GM23338 (cell line): ENCODE data around the gene RSPH3. TPM values are rescaled to one million over a fixed set of nuclear protein-coding genes. Genes with fewer than 3 reads are reported as not detected.

Source experiments
- ATAC-seq: fragments of 200-7000 bp; cut with Tn5 transposase; 3 replicates; pipeline ENCODE4 v1.9.1; 2020
- DNase-seq: peaks from one replicate; pipeline ENCODE4 v3.0.0-alpha.2; 2015; ENCODE audit warnings: low spot score
- H2AFZ ChIP-seq: fragments of 200-600 bp; sonication (generic); 2 replicates; pipeline ENCODE4 v1.8.0; 2016; ENCODE audit warnings: antibody characterized with exemption, mild to moderate bottlenecking, moderate library complexity
- H3F3A ChIP-seq: fragments of 200-600 bp; sonication (generic); replicated peaks from 2 replicates; pipeline ENCODE4 v1.8.0; 2017; ENCODE audit warnings: antibody characterized with exemption, mixed run types, low read depth
- H3K27ac ChIP-seq: fragments of 200-600 bp; sonication (generic); 2 replicates; pipeline ENCODE4 v1.6.1; 2016; ENCODE audit warnings: low read depth
- H3K27me3 ChIP-seq: fragments of 200-600 bp; sonication (generic); 2 replicates; pipeline ENCODE4 v1.8.0; 2016; ENCODE audit warnings: mild to moderate bottlenecking, mixed run types, moderate library complexity; ENCODE audit not compliant: insufficient read depth
- H3K36me3 ChIP-seq: fragments of 200-600 bp; sonication (generic); 2 replicates; pipeline ENCODE4 v1.8.0; 2016; ENCODE audit warnings: mild to moderate bottlenecking; ENCODE audit not compliant: insufficient read depth
- H3K4me1 ChIP-seq: fragments of 200-600 bp; sonication (generic); 2 replicates; pipeline ENCODE4 v1.8.0; 2016; ENCODE audit warnings: mild to moderate bottlenecking, moderate library complexity; ENCODE audit not compliant: insufficient read depth
- H3K4me2 ChIP-seq: fragments of 200-600 bp; sonication (generic); 2 replicates; pipeline ENCODE4 v1.7.1; 2017; ENCODE audit warnings: mixed run types
- H3K4me3 ChIP-seq: fragments of 200-600 bp; sonication (generic); 2 replicates; pipeline ENCODE4 v1.6.1; 2016; ENCODE audit warnings: mixed run types
- H3K79me2 ChIP-seq: fragments of 200-600 bp; sonication (generic); replicated peaks from 2 replicates; pipeline ENCODE4 v1.8.0; 2017; ENCODE audit warnings: mild to moderate bottlenecking; ENCODE audit not compliant: insufficient read depth
- H3K9me2 ChIP-seq: fragments of 200-600 bp; sonication (generic); 2 replicates; pipeline ENCODE4 v1.8.0; 2017; ENCODE audit not compliant: insufficient read depth
- H4K20me1 ChIP-seq: fragments of 200-600 bp; sonication (generic); replicated peaks from 2 replicates; pipeline ENCODE4 v1.8.0; 2017; ENCODE audit warnings: mild to moderate bottlenecking; ENCODE audit not compliant: insufficient read depth
- H3K27ac Mint-ChIP-seq: 2 replicates; pipeline ENCODE4 v1.8.0; 2020; ENCODE audit warnings: inconsistent platforms, mild to moderate bottlenecking, moderate library complexity, mixed read lengths
- H3K27me3 Mint-ChIP-seq: 3 replicates; pipeline ENCODE4 v1.8.0; 2022; ENCODE audit warnings: low read depth, mild to moderate bottlenecking, moderate library complexity, mixed read lengths, inconsistent platforms; ENCODE audit not compliant: insufficient read depth, poor library complexity
- H3K36me3 Mint-ChIP-seq: 3 replicates; pipeline ENCODE4 v1.8.0; 2021; ENCODE audit warnings: low read depth, mild to moderate bottlenecking, inconsistent platforms, moderate library complexity, mixed read lengths
- H3K4me1 Mint-ChIP-seq: 3 replicates; pipeline ENCODE4 v1.8.0; 2020; ENCODE audit warnings: mild to moderate bottlenecking, inconsistent platforms, mixed read lengths
- H3K4me3 Mint-ChIP-seq: 3 replicates; pipeline ENCODE4 v1.8.0; 2021; ENCODE audit warnings: moderate library complexity, mild to moderate bottlenecking, inconsistent platforms, mixed read lengths
- H3K9me3 Mint-ChIP-seq: 3 replicates; pipeline ENCODE4 v1.8.0; 2020; ENCODE audit warnings: moderate library complexity, mild to moderate bottlenecking, inconsistent platforms, mixed read lengths
- CREB1 ChIP-seq: fragments of 250-450 bp; sonication (Bioruptor Pico); IDR thresholded peaks from 2 replicates; pipeline ENCODE4 v1.5.0; 2020; ENCODE audit warnings: low read depth, mild to moderate bottlenecking, moderate library complexity
- CTCF ChIP-seq, 2 experiments: fragments of 200-600 bp in 1 of 2; sonication (generic) in 1 of 2; conservative IDR thresholded peaks; 2 replicates each; pipeline versions ENCODE4 v1.5.1 to v1.6.1; 2016 to 2017; ENCODE audit warnings: antibody characterized with exemption in 2 of 2, low read depth in 2 of 2, mild to moderate bottlenecking in 2 of 2, moderate library complexity in 1 of 2
- EZH2 ChIP-seq: fragments of 200-600 bp; sonication (generic); IDR thresholded peaks from one replicate; pipeline ENCODE4 v1.8.0; 2017; ENCODE audit warnings: antibody characterized with exemption, mild to moderate bottlenecking, low read depth; ENCODE audit not compliant: unreplicated experiment
- EZH2phosphoT487 ChIP-seq: fragments of 200-600 bp; sonication (generic); IDR thresholded peaks from one replicate; pipeline ENCODE4 v1.8.1; 2018; ENCODE audit warnings: antibody characterized with exemption; ENCODE audit not compliant: unreplicated experiment
- JUNB ChIP-seq: IDR thresholded peaks from one replicate; pipeline ENCODE4 v1.6.1; 2016; ENCODE audit warnings: antibody characterized with exemption; ENCODE audit not compliant: unreplicated experiment
- NANOG ChIP-seq: IDR thresholded peaks from 2 replicates; pipeline ENCODE4 v1.6.1; 2016; ENCODE audit warnings: antibody characterized with exemption, borderline replicate concordance
- REST ChIP-seq: IDR thresholded peaks from one replicate; pipeline ENCODE4 v1.6.1; 2018; ENCODE audit warnings: antibody characterized with exemption; ENCODE audit not compliant: unreplicated experiment
- STAT1 ChIP-seq: IDR thresholded peaks from one replicate; pipeline ENCODE4 v1.6.1; 2016; ENCODE audit warnings: antibody characterized with exemption; ENCODE audit not compliant: unreplicated experiment
- ZNF331 ChIP-seq: fragments of 250-450 bp; sonication (Bioruptor Pico); IDR thresholded peaks from 2 replicates; pipeline ENCODE4 v1.5.0; 2020; ENCODE audit warnings: low read depth, mild to moderate bottlenecking, moderate library complexity
- polyA plus RNA-seq: library from polyadenylated mRNA; unstranded; fragments of >200 nt; fragmentation: Nextera tagmentation; extraction: Ambion mirVana; gene quantifications from 2 replicates; pipeline ENCODE4 v1.2.1, GENCODE V29; 2016
- total RNA-seq: library from RNA; depleted of rRNA; stranded (reverse); fragments of >200 nt; shearing (Covaris generic); gene quantifications from 2 replicates; pipeline ENCODE4 v1.2.3, GENCODE V29; 2014
- TF ChIP-seq, protein P1 (sequence below): fragments of 250-450 bp; sonication (Bioruptor Pico); IDR thresholded peaks from 2 replicates; pipeline ENCODE4 v1.5.0; 2020; ENCODE audit warnings: mild to moderate bottlenecking, moderate library complexity
- TF ChIP-seq, protein P2 (sequence below): IDR thresholded peaks from 2 replicates; pipeline ENCODE4 v1.6.1; 2016; ENCODE audit warnings: antibody characterized with exemption

The RSPH3 gene
- total and polyA plus RNA-seq, 2 experiments from 2014 or later, result 1.7 to 3.9 TPM

GRCh38 chr6:159017757-159018559, 18.0 kb upstream of the RSPH3 start:
- H3K27me3 Mint-ChIP-seq, result no peaks in the 10 kb centered on the region
- H3K79me2 ChIP-seq, result no peaks in the 10 kb centered on the region
- no peak overlapping the region for H3K27ac Mint-ChIP-seq
- no peaks in the 10 kb centered on the region for H3K4me1 Mint-ChIP-seq
- H3K36me3 ChIP-seq, result no peaks in the 10 kb centered on the region
- H3K4me3 ChIP-seq, result no peak overlapping the region
- H3K4me3 Mint-ChIP-seq, result no peak overlapping the region
- no peaks in the 10 kb centered on the region for H3K27me3 ChIP-seq
- no peaks in the 10 kb centered on the region for H3K9me2 ChIP-seq
- H3K9me3 Mint-ChIP-seq, result no peaks in the 10 kb centered on the region
- no peaks in the 10 kb centered on the region for H4K20me1 ChIP-seq
- H3K27ac ChIP-seq, result no peak overlapping the region
- no peak overlapping the region for H2AFZ ChIP-seq
- no peaks in the 10 kb centered on the region for H3F3A ChIP-seq
- H3K4me1 ChIP-seq, result no peaks in the 10 kb centered on the region
- ATAC-seq, result no peak
- DNase-seq, result no peak
- no peak overlapping the region for H3K4me2 ChIP-seq
- TF ChIP-seq STAT1 (no peak), EZH2 (no peak), CTCF (conservative IDR thresholded peaks at IDR 0.05; ENCODE audit: low read depth in 2 of 2) (no peak), CREB1 (CRISPR knock-in tag) (no peak), REST (no peak), EZH2phosphoT487 (no peak), JUNB (no peak), ZNF331 (CRISPR knock-in tag) (no peak), NANOG (no peak)
- TF ChIP-seq, protein P1, sequence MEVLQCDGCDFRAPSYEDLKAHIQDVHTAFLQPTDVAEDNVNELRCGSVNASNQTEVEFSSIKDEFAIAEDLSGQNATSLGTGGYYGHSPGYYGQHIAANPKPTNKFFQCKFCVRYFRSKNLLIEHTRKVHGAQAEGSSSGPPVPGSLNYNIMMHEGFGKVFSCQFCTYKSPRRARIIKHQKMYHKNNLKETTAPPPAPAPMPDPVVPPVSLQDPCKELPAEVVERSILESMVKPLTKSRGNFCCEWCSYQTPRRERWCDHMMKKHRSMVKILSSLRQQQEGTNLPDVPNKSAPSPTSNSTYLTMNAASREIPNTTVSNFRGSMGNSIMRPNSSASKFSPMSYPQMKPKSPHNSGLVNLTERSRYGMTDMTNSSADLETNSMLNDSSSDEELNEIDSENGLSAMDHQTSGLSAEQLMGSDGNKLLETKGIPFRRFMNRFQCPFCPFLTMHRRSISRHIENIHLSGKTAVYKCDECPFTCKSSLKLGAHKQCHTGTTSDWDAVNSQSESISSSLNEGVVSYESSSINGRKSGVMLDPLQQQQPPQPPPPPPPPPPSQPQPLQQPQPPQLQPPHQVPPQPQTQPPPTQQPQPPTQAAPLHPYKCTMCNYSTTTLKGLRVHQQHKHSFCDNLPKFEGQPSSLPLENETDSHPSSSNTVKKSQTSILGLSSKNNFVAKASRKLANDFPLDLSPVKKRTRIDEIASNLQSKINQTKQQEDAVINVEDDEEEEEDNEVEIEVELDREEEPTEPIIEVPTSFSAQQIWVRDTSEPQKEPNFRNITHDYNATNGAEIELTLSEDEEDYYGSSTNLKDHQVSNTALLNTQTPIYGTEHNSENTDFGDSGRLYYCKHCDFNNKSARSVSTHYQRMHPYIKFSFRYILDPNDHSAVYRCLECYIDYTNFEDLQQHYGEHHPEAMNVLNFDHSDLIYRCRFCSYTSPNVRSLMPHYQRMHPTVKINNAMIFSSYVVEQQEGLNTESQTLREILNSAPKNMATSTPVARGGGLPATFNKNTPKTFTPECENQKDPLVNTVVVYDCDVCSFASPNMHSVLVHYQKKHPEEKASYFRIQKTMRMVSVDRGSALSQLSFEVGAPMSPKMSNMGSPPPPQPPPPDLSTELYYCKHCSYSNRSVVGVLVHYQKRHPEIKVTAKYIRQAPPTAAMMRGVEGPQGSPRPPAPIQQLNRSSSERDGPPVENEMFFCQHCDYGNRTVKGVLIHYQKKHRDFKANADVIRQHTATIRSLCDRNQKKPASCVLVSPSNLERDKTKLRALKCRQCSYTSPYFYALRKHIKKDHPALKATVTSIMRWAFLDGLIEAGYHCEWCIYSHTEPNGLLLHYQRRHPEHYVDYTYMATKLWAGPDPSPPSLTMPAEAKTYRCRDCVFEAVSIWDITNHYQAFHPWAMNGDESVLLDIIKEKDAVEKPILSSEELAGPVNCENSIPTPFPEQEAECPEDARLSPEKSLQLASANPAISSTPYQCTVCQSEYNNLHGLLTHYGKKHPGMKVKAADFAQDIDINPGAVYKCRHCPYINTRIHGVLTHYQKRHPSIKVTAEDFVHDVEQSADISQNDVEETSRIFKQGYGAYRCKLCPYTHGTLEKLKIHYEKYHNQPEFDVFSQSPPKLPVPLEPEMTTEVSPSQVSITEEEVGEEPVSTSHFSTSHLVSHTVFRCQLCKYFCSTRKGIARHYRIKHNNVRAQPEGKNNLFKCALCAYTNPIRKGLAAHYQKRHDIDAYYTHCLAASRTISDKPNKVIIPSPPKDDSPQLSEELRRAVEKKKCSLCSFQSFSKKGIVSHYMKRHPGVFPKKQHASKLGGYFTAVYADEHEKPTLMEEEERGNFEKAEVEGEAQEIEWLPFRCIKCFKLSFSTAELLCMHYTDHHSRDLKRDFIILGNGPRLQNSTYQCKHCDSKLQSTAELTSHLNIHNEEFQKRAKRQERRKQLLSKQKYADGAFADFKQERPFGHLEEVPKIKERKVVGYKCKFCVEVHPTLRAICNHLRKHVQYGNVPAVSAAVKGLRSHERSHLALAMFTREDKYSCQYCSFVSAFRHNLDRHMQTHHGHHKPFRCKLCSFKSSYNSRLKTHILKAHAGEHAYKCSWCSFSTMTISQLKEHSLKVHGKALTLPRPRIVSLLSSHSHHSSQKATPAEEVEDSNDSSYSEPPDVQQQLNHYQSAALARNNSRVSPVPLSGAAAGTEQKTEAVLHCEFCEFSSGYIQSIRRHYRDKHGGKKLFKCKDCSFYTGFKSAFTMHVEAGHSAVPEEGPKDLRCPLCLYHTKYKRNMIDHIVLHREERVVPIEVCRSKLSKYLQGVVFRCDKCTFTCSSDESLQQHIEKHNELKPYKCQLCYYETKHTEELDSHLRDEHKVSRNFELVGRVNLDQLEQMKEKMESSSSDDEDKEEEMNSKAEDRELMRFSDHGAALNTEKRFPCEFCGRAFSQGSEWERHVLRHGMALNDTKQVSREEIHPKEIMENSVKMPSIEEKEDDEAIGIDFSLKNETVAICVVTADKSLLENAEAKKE (CRISPR knock-in tag), result no peak
- TF ChIP-seq, protein P2, sequence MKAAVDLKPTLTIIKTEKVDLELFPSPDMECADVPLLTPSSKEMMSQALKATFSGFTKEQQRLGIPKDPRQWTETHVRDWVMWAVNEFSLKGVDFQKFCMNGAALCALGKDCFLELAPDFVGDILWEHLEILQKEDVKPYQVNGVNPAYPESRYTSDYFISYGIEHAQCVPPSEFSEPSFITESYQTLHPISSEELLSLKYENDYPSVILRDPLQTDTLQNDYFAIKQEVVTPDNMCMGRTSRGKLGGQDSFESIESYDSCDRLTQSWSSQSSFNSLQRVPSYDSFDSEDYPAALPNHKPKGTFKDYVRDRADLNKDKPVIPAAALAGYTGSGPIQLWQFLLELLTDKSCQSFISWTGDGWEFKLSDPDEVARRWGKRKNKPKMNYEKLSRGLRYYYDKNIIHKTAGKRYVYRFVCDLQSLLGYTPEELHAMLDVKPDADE, result no peak
- no peaks in the 10 kb centered on the region for H3K36me3 Mint-ChIP-seq
